NT2/D1 (cell line): ENCODE data around the gene NAA10.

Source experiments
- YY1 ChIP-seq: IDR thresholded peaks from 2 replicates; pipeline ENCODE4 v1.6.1; 2011; ENCODE audit not compliant: insufficient read length, insufficient read depth
- ZNF274 ChIP-seq: IDR thresholded peaks from 2 replicates; pipeline ENCODE4 v1.6.1; 2011; ENCODE audit warnings: mild to moderate bottlenecking, low read depth, low read length

DNA sequence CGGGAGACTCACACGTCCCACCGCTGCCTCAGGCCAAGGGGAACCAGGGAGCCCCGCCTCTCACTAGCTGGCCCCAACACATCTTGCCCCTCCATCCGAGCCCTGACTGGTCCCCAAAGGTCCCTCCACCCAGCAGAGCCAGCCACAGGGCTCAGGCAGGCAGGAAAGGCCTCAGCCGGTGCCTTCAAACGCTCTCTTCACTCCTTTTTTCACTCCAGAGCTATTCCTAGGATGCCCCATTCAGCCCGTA lies 7.2 kb downstream of the NAA10 start:
- no peak for TF ChIP-seq ZNF274
- no peak for TF ChIP-seq YY1
